AML-193 (cell line): ENCODE data around the gene SKAP1.

Experiments used
- DNase-seq, 2 experiments: peaks; one replicate each; lab custom pipeline; 2025; lab: John Stamatoyannopoulos, UW

Gene SKAP1

DNA sequence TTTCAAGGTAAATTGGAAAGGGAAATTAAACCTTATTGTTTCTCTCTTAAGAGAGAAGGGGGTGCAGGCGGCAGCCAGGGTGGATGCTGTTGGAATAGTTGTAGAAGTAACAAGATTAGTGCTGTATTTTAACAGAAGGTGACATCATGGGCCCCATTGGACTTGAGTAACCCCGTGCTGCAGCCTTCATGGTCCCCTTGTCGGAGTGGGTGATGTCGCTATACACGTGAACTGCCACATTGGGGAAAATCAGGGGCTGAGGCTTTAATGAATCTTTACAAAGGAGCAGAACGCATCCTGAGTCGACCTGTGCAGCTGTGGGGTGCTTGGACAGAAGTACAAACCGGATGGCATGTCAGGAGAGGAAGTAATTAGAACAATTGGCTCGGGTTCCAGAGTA lies 319.3 kb downstream of the SKAP1 start:
- DNase-seq: no peak

GRCh38 chr17:48107137-48108055 lies 322.6 kb downstream of the SKAP1 start, which contains the start of gene SNX11:
Gene SNX11 (plus strand): TSS chr17:48107766. CDS start chr17:48112044, 4,278 bp downstream.
- peak; percentile 83 to 90 for DNase-seq

DNA sequence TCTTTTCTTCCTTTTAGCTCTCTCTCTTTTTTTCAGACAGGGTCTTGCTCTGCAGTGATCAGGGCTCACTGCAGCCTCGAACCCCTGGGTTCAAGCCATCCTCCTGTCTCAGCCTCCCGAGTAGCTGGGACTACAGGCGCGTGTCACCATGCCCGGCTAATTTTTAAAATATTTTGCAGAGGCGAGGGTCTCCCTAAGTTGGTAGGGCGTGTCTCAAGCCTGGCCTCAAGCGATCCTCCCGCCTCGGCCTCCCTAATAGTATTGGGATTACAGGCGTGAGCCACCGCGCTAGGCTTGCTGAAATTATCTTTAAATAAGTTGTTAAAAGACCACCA lies 323.2 kb downstream of the SKAP1 start:
- DNase-seq: no peak

DNA sequence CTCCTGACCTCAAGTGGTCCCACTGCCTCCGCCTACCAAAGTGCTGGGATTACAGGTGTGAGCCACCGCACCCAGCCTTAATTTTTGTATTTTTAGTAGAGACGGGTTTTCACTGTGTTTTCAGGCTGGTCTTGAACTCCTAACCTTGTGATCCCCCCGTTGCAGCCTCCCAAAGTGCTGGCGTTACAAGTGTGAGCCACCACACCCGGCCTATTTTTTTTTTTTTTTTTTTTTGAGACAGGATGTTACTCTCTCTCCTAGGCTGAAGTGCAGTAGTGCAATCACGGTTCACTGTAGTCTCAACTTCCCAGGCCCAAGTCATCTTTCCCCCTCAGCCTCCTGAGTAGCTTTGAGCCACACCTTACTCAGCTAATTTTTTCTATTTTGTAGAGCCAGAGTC lies 325.6 kb downstream of the SKAP1 start:
- DNase-seq: no peak

DNA sequence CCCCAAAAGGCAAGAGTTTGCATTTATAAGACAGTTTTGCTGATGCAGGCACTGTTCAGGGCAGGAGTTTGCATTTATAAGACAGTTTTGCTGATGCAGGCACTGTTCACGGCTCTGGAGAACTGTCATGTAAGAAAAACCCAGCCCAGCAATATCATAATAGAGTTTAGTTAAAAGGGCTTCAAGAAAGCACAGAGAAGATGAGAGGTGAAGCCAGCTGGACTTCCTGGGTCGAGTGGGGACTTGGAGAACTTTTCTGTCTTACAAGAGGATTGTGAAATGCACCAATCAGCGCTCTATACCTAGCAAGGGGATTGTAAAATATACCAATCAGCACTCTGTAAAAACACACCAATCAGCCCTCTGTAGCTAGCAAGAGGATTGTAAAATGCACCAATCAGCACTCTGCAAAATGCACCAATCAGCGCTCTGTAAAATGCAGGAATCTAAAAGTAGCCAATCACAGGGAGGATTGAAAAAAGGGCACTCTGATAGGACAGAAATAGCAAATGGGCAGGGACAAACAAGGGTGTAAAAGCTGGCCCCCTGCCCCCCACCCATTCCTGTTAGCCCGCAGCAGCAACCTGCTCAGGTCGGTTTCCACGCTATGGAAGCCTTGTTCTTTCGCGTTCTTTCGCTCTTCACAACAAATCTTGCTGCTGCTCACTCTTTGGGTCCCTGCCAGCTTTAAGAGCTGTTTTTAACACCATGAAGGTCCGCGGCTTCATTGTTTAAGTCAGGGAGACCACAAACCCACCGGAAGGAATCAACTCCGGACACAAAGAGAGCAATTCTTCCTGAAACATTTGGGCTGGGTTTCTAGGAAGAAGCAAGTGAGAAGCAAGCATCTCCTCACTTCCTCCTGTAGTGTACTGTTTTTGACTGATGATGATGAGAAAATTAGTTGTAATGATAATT lies 327.0 kb downstream of the SKAP1 start:
- peak; percentile 35 to 45 for DNase-seq

DNA sequence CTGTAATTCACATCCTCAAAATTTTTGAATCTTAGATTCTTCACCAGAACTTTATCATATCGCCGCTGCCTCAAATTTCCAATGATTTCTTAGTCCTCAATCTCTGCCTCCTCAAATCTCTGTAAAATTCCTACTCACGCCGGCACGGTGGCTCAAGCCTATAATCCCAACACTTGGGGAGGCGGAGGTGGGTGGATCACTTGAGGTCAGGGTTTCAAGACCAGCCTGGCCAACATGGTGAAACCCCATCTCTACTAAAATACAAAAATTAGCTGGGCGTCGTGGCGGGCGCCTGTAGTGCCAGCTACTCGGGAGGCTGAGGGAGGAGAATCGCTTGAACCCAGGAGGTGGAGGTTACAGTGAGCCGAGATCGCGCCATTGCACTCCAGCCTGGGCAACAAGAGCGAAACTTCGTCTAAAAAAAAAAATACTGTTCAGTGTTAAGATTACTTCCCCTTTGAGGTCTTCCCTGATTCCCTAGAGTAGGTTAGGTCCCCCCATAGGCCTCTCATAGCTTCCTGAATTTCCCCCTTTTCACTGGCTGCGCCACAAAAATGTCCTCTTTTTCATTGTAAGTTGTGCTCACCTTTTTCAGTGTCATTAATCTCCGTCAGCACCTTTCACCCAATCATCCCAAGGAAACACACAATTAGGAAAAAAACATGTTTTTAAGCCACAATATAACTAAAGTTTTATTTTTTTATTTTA lies 327.8 kb downstream of the SKAP1 start:
- DNase-seq: peak in 1 of 2 experiments; percentile 12

DNA sequence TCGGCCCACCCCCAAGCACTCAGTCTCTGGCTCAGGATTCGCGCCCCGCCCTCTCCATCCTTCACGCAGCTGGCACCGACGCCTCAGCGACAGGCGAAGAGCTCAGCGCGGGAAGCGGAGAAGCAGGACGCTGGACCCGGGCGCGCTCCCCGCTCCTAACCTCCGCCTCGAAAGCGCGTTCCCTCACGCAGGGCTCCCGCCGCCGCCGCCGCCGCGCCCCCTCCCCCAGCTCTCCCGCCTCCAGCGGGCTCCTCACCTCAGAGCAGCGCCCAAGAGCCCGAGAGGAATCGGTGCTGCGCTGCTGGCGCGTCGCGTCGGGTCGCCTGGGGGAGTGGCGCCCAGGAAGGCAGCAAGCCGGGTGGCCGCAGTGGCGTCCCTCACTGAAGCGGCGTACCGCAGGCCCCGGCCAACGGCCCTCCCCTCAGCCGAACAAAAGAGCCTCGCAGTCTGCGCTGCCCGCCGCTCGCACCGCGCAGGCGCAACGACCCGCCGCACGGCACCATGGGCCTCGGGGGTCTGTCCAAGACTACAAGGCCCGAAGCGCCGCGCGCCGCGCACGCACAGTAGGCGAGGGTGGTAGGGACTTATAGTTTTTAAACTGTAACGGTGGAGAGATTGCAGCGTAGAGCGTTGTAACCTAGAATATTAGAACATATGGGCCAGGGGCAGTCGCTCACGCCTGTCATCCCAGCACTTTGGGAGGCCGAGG lies 328.8 kb downstream of the SKAP1 start, which contains the start of gene CBX1:
Gene CBX1, minus strand, starts transcription at position 467 of the 709 bp plus-strand sequence. CDS start 24,474 bp downstream, outside the sequence.
- peak; percentile 94 to 95 for DNase-seq

- peak in 1 of 2 experiments; percentile 32 for DNase-seq
Measured at GRCh38 chr17:48100591-48101011, 329.4 kb downstream of the SKAP1 start.

- no peak for DNase-seq
Measured at GRCh38 chr17:48100160-48100559, 329.9 kb downstream of the SKAP1 start.

DNA sequence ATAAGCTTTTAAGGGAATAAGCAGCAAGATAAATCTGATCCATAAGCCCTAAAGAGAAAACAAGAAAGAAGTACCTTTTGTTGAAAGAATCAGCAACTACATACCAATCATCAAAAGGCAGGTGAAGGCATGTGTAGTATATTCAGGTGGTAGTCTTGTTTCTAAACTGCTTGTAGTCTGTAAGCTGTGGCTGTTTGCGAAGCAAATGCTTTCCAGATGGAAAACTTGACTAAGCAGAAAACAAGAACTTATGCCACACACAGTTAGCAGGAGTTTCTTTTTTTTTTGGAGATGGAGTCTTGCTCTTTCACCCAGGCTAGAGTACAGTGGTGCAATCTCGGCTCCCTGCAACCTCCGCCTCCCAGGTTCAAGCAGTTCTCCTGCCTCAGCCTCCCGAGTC lies 334.4 kb downstream of the SKAP1 start:
- DNase-seq: no peak

GRCh38 chr17:48093341-48094045 lies 336.5 kb downstream of the SKAP1 start:
- no peak for DNase-seq

DNA sequence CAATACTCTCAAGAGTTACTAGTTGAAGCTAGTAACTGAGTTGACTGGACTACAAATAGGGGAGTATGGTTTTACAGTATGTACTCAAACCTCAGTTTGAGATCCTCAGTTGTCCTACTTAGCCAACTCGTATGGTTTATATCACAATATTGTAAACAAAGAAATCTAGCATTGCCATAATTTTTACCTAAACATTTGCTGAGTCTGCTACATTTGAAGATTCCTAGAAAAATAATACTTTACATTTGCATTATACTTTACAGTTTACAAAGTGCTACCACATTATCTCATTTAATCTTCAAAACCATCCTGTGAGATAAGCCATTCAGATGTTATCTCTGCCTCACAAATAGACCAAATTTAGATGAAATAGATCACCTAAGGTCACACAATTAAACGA lies 345.1 kb downstream of the SKAP1 start:
- no peak for DNase-seq
